Gastroesophageal sphincter (tissue), 3 donors: ENCODE data around the gene CCSER2.

ENCODE experiments used
- POLR2AphosphoS5 ChIP-seq: sonication (generic); formaldehyde crosslinking; IDR thresholded peaks from one replicate; pipeline ENCODE4 v1.6.1; 2017; ENCODE audit warnings: antibody characterized with exemption
- TF ChIP-seq, protein P1 (sequence below), 4 experiments: fragments of 200-600 bp in 2 of 4; fragments of 450-650 bp in 2 of 4; sonication (generic) in 1 of 4; IDR thresholded peaks; one replicate each; pipeline ENCODE4 v1.5.1; 2017 to 2019; ENCODE audit warnings: antibody characterized with exemption in 4 of 4, mild to moderate bottlenecking in 2 of 4, moderate library complexity in 2 of 4

DNA sequence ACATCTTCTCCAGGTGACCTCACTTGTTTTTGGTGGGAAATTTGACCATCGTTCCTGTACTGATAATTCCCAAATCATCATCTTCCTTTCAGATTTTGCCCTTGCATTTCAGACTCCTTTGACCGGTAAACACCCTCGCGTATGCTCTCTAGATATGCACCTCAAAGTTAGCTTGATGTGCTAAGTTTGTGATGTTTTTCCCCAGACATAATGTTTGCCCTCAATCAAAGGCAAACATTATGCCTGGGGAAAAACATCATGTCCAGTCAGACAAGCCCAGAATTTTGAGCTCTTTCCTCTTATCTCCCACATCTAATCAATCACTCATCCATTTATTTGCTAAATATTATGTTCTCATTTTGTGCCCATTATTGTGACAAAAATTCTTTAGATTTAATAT, 26.2 kb downstream of the CCSER2 start:
- TF ChIP-seq POLR2AphosphoS5 = no peak
- TF ChIP-seq, protein P1, sequence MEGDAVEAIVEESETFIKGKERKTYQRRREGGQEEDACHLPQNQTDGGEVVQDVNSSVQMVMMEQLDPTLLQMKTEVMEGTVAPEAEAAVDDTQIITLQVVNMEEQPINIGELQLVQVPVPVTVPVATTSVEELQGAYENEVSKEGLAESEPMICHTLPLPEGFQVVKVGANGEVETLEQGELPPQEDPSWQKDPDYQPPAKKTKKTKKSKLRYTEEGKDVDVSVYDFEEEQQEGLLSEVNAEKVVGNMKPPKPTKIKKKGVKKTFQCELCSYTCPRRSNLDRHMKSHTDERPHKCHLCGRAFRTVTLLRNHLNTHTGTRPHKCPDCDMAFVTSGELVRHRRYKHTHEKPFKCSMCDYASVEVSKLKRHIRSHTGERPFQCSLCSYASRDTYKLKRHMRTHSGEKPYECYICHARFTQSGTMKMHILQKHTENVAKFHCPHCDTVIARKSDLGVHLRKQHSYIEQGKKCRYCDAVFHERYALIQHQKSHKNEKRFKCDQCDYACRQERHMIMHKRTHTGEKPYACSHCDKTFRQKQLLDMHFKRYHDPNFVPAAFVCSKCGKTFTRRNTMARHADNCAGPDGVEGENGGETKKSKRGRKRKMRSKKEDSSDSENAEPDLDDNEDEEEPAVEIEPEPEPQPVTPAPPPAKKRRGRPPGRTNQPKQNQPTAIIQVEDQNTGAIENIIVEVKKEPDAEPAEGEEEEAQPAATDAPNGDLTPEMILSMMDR (IDR thresholded peaks at IDR 0.05) = no peak
